Stomach smooth muscle (tissue), 2 donors: Measurements from ENCODE around the gene PDGFA.

Source experiments
- H3K27ac ChIP-seq: one replicate; pipeline ENCODE4 v1.7.0; 2013; ENCODE audit warnings: mild to moderate bottlenecking, low read length, inconsistent platforms
- H3K27me3 ChIP-seq, 2 donors: one replicate each; pipeline ENCODE4 v1.7.0; 2013; ENCODE audit warnings: low read length in 2 of 2; ENCODE audit not compliant: insufficient read depth in 2 of 2, control insufficient read depth in 1 of 2
- H3K36me3 ChIP-seq, 2 donors: one replicate each; pipeline ENCODE4 v1.7.0; 2013; ENCODE audit warnings: low read length in 2 of 2; ENCODE audit not compliant: control insufficient read depth in 2 of 2, insufficient read depth in 2 of 2
- H3K4me1 ChIP-seq: one replicate; pipeline ENCODE4 v1.7.0; 2013; ENCODE audit warnings: low read length; ENCODE audit not compliant: control insufficient read depth, insufficient read depth
- H3K4me3 ChIP-seq, 2 donors: one replicate each; pipeline ENCODE4 v1.7.0; 2013; ENCODE audit warnings: low read length in 2 of 2
- H3K9ac ChIP-seq, 2 donors: one replicate each; pipeline ENCODE4 v1.7.0; 2013; ENCODE audit warnings: low read length in 2 of 2, mild to moderate bottlenecking in 1 of 2
- H3K9me3 ChIP-seq, 2 donors: one replicate each; pipeline ENCODE4 v1.7.0; 2013; ENCODE audit warnings: low read length in 2 of 2; ENCODE audit not compliant: control insufficient read depth in 2 of 2
- donor health status: healthy.
- donor health status: Pancreatic carcinoma.

PDGFA gene

DNA sequence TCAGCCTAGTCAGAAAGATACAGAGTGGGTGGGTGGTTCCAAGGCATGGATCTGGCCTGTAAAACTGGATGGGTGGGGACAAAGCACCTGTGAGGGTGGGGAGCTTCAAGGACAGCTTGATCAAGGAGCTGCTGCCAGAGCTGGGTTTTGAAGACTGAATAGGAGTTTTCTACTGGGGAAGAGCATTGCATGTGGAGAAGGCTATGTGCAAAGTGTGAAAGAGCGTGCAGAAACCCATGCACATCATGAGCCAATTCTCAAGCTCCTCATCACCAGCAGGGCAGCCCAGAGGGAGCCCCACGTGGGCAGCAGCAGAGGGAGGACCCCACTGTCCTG lies 58.6 kb downstream of the PDGFA start:
- no peak overlapping the region for H3K4me3 ChIP-seq
- peaks cover 9% of the 10 kb centered on the region for H3K4me1 ChIP-seq
- H3K27ac ChIP-seq: no peak overlapping the region
- H3K36me3 ChIP-seq: no peaks in the 10 kb centered on the region
- H3K9me3 ChIP-seq: no peaks in the 10 kb centered on the region
- no peaks in the 10 kb centered on the region for H3K27me3 ChIP-seq
- no peak overlapping the region for H3K9ac ChIP-seq

DNA sequence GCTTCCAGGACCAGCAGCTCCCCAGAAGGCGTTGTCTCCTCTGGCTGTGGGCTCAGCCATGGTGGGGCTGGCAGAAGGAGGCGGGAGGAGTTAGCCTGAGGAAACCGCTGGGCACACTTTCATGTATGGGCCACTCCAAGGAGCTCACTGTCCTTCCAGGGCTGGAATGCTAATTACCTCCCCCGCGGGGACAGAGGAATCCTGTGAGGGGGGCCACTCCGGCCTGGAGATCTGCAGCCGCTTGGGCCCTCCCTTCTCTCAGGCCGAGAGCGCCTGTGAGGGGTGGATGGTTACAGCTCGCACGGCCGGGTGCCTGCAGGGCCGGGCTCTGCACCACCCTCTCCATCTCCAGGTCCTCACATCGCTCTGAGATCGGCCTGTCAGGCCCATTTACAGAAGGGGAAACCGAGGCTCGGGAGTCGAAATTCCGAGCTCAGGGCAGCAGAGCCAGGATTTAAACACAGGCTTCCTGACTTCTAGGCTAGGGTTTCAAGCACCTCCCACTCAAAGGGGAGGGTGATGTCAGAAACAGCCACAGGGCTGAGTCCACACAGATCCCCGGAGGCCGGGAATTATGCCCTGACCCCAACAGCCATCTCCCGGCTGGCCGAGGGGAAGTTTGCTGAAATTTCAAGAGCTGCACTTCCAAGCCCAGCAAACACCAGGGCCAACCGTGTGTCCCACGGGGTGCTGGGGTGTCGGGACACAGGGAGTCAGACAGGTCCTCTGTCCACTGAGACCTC lies 59.1 kb downstream of the PDGFA start:
- Histone ChIP-seq H3K27ac (no peak overlapping the region), H3K4me1 (peaks cover 11% of the 10 kb centered on the region), H3K4me3 (no peak overlapping the region), H3K36me3 (no peaks in the 10 kb centered on the region), H3K27me3 (no peaks in the 10 kb centered on the region), H3K9ac (no peak overlapping the region), H3K9me3 (no peaks in the 10 kb centered on the region)

DNA sequence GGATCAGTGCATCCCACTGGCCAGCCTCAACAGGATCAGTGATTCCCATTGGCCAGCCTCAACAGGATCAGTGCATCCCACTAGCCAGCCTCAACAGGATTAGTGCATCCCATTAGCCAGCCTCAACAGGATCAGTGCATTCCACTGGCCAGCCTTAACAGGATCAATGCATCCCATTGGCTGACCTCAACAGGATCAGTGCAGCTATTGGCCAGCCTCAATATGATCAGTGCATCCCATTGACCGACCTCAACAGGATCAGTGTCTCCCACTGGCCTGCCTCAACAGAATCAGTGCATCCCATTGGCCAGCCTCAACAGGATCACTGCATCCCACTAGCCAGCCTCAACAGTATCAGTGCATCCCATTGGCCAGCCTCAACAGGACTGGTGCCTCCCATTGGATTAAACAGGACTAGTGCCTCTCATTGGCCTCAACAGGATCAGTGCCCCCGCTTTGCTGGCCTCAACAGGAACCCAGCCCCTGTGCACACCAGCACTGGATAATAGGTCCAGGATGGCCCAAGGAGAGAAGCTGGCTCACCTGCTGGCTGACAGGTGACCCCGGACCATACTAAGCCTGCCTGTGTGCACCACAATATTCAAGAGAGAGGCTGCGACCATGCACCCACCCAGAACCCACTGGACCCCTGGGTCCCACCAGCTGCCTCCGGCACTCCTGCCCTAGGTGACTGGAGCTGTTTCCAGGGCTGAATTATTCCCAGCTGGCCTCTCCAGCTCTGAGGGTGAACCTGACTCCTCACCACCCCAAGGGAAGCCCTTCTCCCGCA lies 59.9 kb downstream of the PDGFA start:
- no peaks in the 10 kb centered on the region for H3K36me3 ChIP-seq
- H3K4me1 ChIP-seq: peaks cover 18% of the 10 kb centered on the region
- no peak overlapping the region for H3K4me3 ChIP-seq
- no peaks in the 10 kb centered on the region for H3K9me3 ChIP-seq
- H3K9ac ChIP-seq: no peak overlapping the region
- peaks cover 0 to 3% of the 10 kb centered on the region in 2 donors for H3K27me3 ChIP-seq
- H3K27ac ChIP-seq: no peak overlapping the region

DNA sequence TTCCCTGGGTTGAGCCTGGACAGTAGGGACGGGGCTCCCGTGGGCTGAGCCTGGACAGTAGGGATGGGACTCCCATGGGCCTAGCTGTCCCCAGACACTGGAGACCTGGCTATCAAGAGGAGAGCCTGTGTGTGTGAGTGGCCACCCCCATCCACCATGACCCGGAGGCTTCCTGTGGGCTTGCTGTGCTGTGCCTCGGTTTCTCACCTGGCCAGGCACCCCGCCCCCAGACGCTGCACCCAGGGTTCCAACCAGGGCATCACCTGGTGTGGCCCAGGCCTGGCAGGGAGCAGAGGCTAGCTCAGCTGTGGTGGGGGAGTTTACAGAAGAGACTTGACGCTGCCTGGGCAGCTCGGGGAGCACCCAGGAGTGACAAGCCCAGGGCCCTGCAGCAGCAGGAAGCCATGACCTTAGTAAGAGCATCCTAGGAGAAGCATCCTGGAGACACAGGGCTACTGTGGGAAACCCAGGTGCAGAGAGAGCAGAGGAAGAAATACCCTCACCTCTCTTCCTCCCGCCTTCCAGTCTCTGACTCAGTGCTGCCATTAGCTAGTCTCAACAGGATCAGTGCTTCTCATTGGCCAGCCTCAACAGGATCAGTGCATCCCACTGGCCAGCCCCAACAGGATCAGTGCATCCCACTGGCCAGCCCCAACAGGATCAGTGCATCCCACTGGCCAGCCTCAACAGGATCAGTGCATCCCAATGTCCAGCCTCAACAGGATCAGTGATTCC lies 61.0 kb downstream of the PDGFA start:
- Histone ChIP-seq H3K9ac (no peak overlapping the region), H3K9me3 (no peaks in the 10 kb centered on the region), H3K27ac (no peak overlapping the region), H3K4me1 (peaks cover 16% of the 10 kb centered on the region), H3K27me3 (peaks cover 3 to 6% of the 10 kb centered on the region in 2 donors), H3K36me3 (no peaks in the 10 kb centered on the region), H3K4me3 (no peak overlapping the region)

DNA sequence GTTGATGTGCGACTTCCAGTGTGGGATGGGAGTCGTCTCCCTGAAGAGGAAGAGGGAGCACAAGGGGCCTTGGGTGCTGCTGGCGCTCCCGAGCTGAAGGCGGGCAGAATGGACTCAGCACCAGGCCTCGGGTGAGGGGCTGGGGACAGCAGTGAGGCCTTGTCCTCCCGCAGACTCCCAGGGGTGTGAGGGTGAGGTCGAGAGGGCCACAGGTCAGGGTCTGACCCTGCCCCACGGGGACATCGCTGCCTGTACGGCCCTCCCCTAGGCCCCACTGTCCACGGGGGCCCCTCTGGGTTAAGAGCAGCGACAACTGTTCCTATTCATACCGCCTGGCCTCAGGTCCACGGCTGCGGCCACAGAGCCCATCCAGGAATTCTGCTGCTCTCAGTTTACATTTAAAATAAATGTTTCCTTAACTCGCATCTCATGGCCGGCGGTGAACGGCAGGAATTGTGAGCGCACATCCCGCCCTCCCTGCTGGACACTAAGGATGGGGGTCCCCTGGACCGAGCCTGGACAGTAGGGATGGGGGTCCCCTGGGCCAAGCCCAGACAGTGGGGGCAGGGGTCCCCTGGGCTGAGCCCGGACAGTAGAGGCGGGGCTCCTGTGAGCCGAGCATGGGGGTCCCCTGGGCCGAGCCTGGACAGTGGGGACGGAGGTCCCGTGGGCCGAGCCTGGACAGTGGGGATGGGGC lies 61.7 kb downstream of the PDGFA start:
- Histone ChIP-seq H3K27me3 (peaks cover 5 to 9% of the 10 kb centered on the region in 2 donors), H3K36me3 (no peaks in the 10 kb centered on the region), H3K4me3 (no peak overlapping the region), H3K27ac (no peak overlapping the region), H3K4me1 (peaks cover 17% of the 10 kb centered on the region), H3K9ac (no peak overlapping the region), H3K9me3 (no peaks in the 10 kb centered on the region)

DNA sequence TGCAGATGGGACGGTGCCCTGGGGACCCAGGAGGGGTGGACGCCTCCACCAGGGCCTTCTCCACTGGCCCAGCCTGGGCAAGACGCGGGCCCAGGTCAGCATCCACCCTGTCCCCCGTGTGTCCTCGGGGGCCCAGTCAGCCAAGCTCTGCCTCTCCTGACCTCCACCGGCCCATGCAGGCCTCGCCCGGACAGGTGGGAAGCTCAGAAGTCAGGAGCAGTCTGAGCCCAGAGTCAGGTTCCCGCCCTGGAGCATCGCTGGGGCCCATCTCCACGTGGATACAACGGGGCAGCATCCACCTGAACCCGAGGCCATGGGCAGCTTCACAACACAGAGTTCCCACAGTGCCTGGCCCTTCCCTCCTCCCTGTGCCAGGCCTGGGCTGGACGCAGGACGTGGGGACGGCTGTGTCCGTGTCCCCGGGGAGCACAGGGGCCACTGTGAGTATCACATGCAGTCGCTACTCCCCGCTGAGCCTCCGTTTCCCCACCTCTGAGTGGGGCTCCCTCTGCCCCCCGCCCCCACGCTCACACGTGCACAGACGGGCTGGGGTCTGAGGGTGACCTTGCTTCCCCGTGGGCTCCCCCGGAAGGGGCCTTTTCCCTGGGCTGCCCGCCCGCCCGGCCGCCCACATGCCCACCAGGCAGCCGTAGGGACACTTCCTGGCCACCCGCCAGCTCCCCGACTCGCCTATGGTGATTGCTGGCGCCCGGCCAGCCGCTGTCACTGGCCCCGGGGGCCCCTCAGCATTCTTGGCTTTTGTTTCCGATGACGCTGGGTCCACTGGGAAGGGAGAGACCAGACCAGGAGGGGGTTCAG lies 64.3 kb downstream of the PDGFA start:
- Histone ChIP-seq H3K27ac (no peak overlapping the region), H3K4me3 (no peak overlapping the region), H3K36me3 (no peaks in the 10 kb centered on the region), H3K4me1 (peaks cover 16% of the 10 kb centered on the region), H3K9me3 (no peaks in the 10 kb centered on the region), H3K27me3 (peaks cover 12 to 21% of the 10 kb centered on the region in 2 donors), H3K9ac (no peak overlapping the region)

DNA sequence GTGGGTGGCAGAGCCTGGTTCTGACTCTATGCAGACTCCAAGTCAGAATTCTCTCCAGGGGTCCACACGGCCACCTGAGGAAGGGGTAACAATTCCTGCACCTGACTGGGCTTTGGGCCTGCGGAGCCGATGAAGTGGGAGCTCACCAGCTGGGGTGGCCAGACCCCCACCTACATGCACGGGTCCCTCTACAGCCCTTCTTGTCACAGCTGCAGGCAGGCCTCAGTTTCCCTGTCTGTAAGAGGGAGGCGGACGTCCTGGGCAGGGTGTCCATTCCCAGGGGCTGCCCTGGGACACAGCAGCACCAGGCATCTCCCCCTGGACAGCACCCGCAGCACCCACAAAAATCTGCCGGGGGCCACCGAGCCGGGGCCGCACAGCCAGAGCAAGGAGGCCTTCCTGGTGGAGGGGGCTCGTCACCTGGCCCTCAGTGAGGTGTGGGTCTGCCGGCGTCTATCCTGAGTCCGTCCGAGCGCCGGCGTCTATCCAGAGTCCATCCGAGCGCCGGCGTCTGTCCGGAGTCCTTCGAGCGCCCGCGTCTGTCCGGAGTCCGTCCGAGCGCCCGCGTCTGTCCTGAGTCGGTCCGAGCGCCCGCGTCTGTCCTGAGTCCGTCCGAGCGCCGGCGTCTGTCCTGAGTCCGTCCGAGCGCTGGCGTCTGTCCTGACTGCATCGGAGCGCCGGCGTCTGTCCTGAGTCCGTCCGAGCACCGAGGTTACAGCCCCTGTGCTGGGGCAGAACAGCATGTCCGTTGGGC lies 65.1 kb downstream of the PDGFA start:
- H3K9ac ChIP-seq: no peak overlapping the region
- H3K4me1 ChIP-seq: peaks cover 13% of the 10 kb centered on the region
- no peak overlapping the region for H3K27ac ChIP-seq
- no peaks in the 10 kb centered on the region for H3K36me3 ChIP-seq
- no peak overlapping the region for H3K4me3 ChIP-seq
- H3K9me3 ChIP-seq: no peaks in the 10 kb centered on the region
- peaks cover 12 to 21% of the 10 kb centered on the region in 2 donors for H3K27me3 ChIP-seq

DNA sequence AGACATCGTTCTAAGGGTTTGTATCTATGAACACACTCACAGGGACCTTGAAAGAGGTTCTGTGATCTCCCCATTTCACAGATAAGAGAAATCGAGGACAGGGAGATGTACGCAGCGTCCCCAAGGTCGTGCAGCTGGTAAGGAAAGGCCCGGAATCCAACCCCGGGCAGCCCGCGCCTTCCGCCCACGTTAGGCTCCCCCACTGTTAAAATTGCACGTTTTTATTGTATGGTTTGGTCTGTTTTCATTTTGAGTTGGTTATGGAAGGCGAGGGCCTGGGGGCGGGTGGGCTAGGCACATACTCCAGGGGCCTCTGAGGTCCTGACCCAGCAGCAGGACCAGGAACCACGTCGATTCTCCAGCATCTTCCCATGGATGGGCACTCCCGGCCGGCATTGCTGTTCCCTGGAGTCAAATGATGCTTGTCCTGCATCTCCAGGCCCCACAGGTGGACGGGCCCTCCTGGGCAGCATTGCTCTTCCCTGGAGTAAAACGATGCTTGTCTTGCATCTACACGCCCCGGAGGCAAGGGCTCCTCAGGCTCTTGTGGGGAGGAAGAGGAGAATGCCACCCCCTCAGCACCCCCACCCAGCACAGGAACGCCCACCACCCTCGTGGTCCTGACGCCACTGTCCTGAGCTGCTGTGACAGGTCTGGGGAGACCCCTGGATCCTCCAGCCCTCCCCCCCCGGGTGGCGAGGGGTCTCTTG lies 65.9 kb downstream of the PDGFA start:
- peaks cover 13% of the 10 kb centered on the region for H3K4me1 ChIP-seq
- H3K4me3 ChIP-seq: no peak overlapping the region
- H3K27ac ChIP-seq: no peak overlapping the region
- peaks cover 12 to 21% of the 10 kb centered on the region in 2 donors for H3K27me3 ChIP-seq
- no peaks in the 10 kb centered on the region for H3K36me3 ChIP-seq
- H3K9ac ChIP-seq: no peak overlapping the region
- no peaks in the 10 kb centered on the region for H3K9me3 ChIP-seq

DNA sequence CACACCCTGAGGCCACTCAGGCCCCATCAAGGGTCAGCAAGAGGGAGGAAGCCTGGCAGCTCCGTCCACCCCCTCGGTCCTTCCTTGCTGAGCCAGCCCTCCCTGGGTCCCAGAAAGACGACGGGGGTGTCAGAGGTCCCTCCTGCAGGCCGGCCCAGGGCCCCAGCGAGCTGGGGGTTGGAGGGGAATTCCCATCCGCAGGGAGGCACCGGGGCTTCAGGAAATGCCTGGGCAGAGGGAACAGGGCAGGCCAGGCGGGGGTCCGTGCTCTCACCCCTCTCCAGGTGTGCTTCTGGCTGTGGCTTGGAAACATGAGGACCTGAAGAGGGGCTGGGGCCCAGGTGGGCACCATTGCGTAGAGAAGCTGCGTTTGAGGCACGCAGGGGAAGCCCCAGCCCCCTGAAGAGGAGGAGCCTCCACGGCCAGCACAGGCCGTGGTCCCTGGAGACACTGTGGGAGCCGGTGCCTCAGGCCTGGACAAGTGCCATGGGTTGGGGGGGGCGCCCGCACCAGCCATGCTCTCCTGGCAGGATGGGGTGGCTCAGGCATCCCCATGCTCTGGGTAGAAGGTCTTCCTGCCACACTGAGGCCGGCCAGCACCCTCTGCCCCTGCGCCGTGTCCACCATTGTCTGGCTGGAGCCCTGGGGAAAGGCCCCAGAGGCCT lies 66.7 kb downstream of the PDGFA start:
- Histone ChIP-seq H3K27me3 (peaks cover 12 to 21% of the 10 kb centered on the region in 2 donors), H3K36me3 (no peaks in the 10 kb centered on the region)

More for the DNA sequence above, 66.7 kb downstream of the PDGFA start:
- H3K9me3 ChIP-seq: no peaks in the 10 kb centered on the region
- no peak overlapping the region for H3K4me3 ChIP-seq
- H3K9ac ChIP-seq: no peak overlapping the region
- H3K27ac ChIP-seq: no peak overlapping the region
- peaks cover 13% of the 10 kb centered on the region for H3K4me1 ChIP-seq
